ENCODE data around the gene CRTC3. TPM values are rescaled to one million over a fixed set of nuclear protein-coding genes. Genes with fewer than 3 reads are reported as not detected.

CRTC3 gene
- total RNA-seq, 1 experiment from 2014 or later, result 17.5 TPM

GRCh38 chr15:90592131-90592881 lies 62.6 kb downstream of the CRTC3 start:
- H3K4me1 Mint-ChIP-seq (ENCODE audit: low read depth, unreplicated experiment), result peaks cover 8% of the 10 kb centered on the region
- H3K9me3 Mint-ChIP-seq (ENCODE audit: low read depth, unreplicated experiment), result no peaks in the 10 kb centered on the region
- no peak for DNase-seq
- intact Hi-C loops (cut with micrococcal nuclease; ENCODE audit: unreplicated experiment), result no loop called here
- TF ChIP-seq CTCF (IDR thresholded peaks at IDR 0.05; ENCODE audit: unreplicated experiment), result no peak
- H3K27me3 Mint-ChIP-seq (ENCODE audit: unreplicated experiment), result no peaks in the 10 kb centered on the region
- H3K4me3 Mint-ChIP-seq (ENCODE audit: low read depth, unreplicated experiment), result no peak overlapping the region
- H3K27ac Mint-ChIP-seq (ENCODE audit: unreplicated experiment), result no peak overlapping the region
- H3K36me3 Mint-ChIP-seq (ENCODE audit: insufficient read depth, unreplicated experiment), result no peaks in the 10 kb centered on the region
- no TSS peak for BruUV-seq (replicated peaks)
- CTCF ChIA-PET, result no interaction called here

- Mint-ChIP-seq H3K36me3 (ENCODE audit: insufficient read depth, unreplicated experiment) (no peaks in the 10 kb centered on the region), H3K9me3 (ENCODE audit: low read depth, unreplicated experiment) (no peaks in the 10 kb centered on the region), H3K4me1 (ENCODE audit: low read depth, unreplicated experiment) (peaks cover 18% of the 10 kb centered on the region), H3K4me3 (ENCODE audit: low read depth, unreplicated experiment) (peak overlapping the region; percentile 53), H3K27me3 (ENCODE audit: unreplicated experiment) (no peaks in the 10 kb centered on the region), H3K27ac (ENCODE audit: unreplicated experiment) (peak overlapping the region; percentile 20)
- DNase-seq, result no peak
- CTCF ChIA-PET, result interaction anchor here (0.6 kb wide), 2 partner anchors 13 kb away, joined by 3 to 4 read pairs; no protein-coding TSS in a partner anchor
- no peak for TF ChIP-seq CTCF (IDR thresholded peaks at IDR 0.05; ENCODE audit: unreplicated experiment)
- intact Hi-C loops (cut with micrococcal nuclease; ENCODE audit: unreplicated experiment), result no loop called here
- no TSS peak for BruUV-seq (replicated peaks)
Observed at GRCh38 chr15:90593499-90594158, 63.9 kb downstream of the CRTC3 start.

- peak overlapping the region; percentile 20 for H3K27ac Mint-ChIP-seq (ENCODE audit: unreplicated experiment)
- H3K36me3 Mint-ChIP-seq (ENCODE audit: insufficient read depth, unreplicated experiment), result no peaks in the 10 kb centered on the region
- H3K4me3 Mint-ChIP-seq (ENCODE audit: low read depth, unreplicated experiment), result peak overlapping the region; percentile 53
- BruUV-seq (replicated peaks), result no TSS peak
- TF ChIP-seq CTCF (IDR thresholded peaks at IDR 0.05; ENCODE audit: unreplicated experiment), result no peak
- CTCF ChIA-PET, result interaction anchor here (0.6 to 0.8 kb wide), 2 partner anchors 8 to 14 kb away, joined by 4 read pairs; no protein-coding TSS in a partner anchor
- DNase-seq, result peak; percentile 78
- peaks cover 18% of the 10 kb centered on the region for H3K4me1 Mint-ChIP-seq (ENCODE audit: low read depth, unreplicated experiment)
- no peaks in the 10 kb centered on the region for H3K27me3 Mint-ChIP-seq (ENCODE audit: unreplicated experiment)
- no peaks in the 10 kb centered on the region for H3K9me3 Mint-ChIP-seq (ENCODE audit: low read depth, unreplicated experiment)
- intact Hi-C loops (cut with micrococcal nuclease; ENCODE audit: unreplicated experiment), result no loop called here
Observed at GRCh38 chr15:90594301-90594738, 64.6 kb downstream of the CRTC3 start.

GRCh38 chr15:90595763-90596155 lies 66.0 kb downstream of the CRTC3 start:
- Mint-ChIP-seq H3K4me3 (ENCODE audit: low read depth, unreplicated experiment) (no peak overlapping the region), H3K4me1 (ENCODE audit: low read depth, unreplicated experiment) (peaks cover 18% of the 10 kb centered on the region), H3K27ac (ENCODE audit: unreplicated experiment) (no peak overlapping the region), H3K36me3 (ENCODE audit: insufficient read depth, unreplicated experiment) (no peaks in the 10 kb centered on the region), H3K9me3 (ENCODE audit: low read depth, unreplicated experiment) (no peaks in the 10 kb centered on the region), H3K27me3 (ENCODE audit: unreplicated experiment) (no peaks in the 10 kb centered on the region)
- intact Hi-C loops (cut with micrococcal nuclease; ENCODE audit: unreplicated experiment), result no loop called here
- BruUV-seq (replicated peaks), result no TSS peak
- no peak for TF ChIP-seq CTCF (IDR thresholded peaks at IDR 0.05; ENCODE audit: unreplicated experiment)
- DNase-seq, result no peak
- CTCF ChIA-PET, result interaction anchor here (0.6 kb wide), 1 partner anchor 29 kb away, joined by 3 read pairs; no protein-coding TSS in a partner anchor

Measured in Calu3 (cell line).